Measurements from ENCODE around the gene PGA5.

GRCh38 chr11:61273178-61274078 is 32.5 kb downstream of the PGA5 start:
- TF ChIP-seq CTCF (IDR thresholded peaks at IDR 0.05; ENCODE audit: borderline replicate concordance, extremely low read depth, low read length, poor library complexity, severe bottlenecking) (no peak), EZH2 (IDR thresholded peaks at IDR 0.05; ENCODE audit: borderline replicate concordance, low read depth, low read length, severe bottlenecking) (no peak)

Data from DND-41 (cell line).